ENCODE results near the gene EPB41. TPM values are rescaled to one million over a fixed set of nuclear protein-coding genes. Genes with fewer than 3 reads are reported as not detected.
A peak's percentile ranks its signal among the peaks of the same experiment; 100 is the strongest.

EPB41 gene
- total and polyA plus RNA-seq, 9 of the 15 experiments (the other 6 are each of a cell fraction or from before 2014, with no cell fraction given) = 3.7 to 213 (median 141) TPM

DNA sequence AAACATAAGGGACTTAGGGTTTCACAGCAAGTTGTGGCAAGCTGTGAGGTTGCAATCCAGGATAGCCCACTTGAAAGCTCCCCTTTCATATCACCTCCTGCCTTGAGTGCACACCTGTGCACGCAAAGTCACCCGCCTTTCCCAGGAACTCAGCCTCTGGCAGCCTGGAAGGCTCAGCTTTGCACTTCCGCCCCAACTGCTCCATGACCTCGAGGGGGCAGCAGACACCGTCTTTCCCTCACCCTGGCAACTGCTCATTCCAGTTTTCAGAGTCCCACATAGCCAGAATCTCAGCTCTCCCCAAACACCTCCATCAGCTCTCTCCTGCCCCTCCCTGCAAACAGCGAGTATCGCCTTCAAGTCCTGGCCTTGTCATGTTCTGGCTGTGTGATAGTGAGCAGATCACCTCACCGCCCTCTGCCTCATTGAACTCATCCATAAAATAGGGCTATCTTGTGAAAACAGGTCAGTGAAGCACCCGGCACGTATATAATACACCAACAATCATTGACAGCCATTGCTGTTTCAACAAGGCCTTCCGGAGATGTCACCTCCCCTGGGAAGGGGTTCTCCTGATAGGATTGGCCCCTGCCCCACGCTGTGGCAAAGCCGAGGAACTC lies 32.2 kb upstream of the EPB41 start (continued):
- TF ChIP-seq, protein P1, sequence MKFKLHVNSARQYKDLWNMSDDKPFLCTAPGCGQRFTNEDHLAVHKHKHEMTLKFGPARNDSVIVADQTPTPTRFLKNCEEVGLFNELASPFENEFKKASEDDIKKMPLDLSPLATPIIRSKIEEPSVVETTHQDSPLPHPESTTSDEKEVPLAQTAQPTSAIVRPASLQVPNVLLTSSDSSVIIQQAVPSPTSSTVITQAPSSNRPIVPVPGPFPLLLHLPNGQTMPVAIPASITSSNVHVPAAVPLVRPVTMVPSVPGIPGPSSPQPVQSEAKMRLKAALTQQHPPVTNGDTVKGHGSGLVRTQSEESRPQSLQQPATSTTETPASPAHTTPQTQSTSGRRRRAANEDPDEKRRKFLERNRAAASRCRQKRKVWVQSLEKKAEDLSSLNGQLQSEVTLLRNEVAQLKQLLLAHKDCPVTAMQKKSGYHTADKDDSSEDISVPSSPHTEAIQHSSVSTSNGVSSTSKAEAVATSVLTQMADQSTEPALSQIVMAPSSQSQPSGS (CRISPR knock-in tag; IDR thresholded peaks at IDR 0.05) = no peak
- TF ChIP-seq ZNF696 (CRISPR knock-in tag; conservative IDR thresholded peaks at IDR 0.05) (no peak), EHMT2 (IDR thresholded peaks at IDR 0.05) (peak; percentile 62; the same call in 1 of the 2 replicates), ASH1L (IDR thresholded peaks at IDR 0.05; ENCODE audit: borderline replicate concordance, low read depth, partially characterized antibody) (no peak), SMAD3 (CRISPR knock-in tag; conservative IDR thresholded peaks at IDR 0.05) (0 out of 2 replicates have a peak, but pooled peaks have one; percentile 3), PURB (CRISPR knock-in tag; IDR thresholded peaks at IDR 0.05; ENCODE audit: low read depth) (no peak), FOXJ3 (CRISPR knock-in tag; IDR thresholded peaks at IDR 0.05) (no peak), ZNF384 (IDR thresholded peaks at IDR 0.05; ENCODE audit: low read depth, low read length) (no peak), PRPF4 (IDR thresholded peaks at IDR 0.05; ENCODE audit: insufficient read depth, low read depth, low read length, poor library complexity, severe bottlenecking) (no peak), SAFB2 (IDR thresholded peaks at IDR 0.05; ENCODE audit: borderline replicate concordance, low read depth, low read length, severe bottlenecking) (no peak), NONO (IDR thresholded peaks at IDR 0.05; ENCODE audit: low read depth in 2 of 2, low read length in 1 of 2) (no peak), MYBL2 (IDR thresholded peaks at IDR 0.05; ENCODE audit: low read depth) (no peak), MYBL2 (CRISPR knock-in tag; IDR thresholded peaks at IDR 0.05; ENCODE audit: borderline replicate concordance) (no peak), ESRRB (CRISPR knock-in tag; IDR thresholded peaks at IDR 0.05; ENCODE audit: borderline replicate concordance) (no peak), U2AF2 (optimal IDR thresholded peaks at IDR 0.05; ENCODE audit: low read depth, low read length) (no peak), PHF8 (IDR thresholded peaks at IDR 0.05; ENCODE audit: borderline replicate concordance, low read length) (no peak)
- TF ChIP-seq, protein P2, sequence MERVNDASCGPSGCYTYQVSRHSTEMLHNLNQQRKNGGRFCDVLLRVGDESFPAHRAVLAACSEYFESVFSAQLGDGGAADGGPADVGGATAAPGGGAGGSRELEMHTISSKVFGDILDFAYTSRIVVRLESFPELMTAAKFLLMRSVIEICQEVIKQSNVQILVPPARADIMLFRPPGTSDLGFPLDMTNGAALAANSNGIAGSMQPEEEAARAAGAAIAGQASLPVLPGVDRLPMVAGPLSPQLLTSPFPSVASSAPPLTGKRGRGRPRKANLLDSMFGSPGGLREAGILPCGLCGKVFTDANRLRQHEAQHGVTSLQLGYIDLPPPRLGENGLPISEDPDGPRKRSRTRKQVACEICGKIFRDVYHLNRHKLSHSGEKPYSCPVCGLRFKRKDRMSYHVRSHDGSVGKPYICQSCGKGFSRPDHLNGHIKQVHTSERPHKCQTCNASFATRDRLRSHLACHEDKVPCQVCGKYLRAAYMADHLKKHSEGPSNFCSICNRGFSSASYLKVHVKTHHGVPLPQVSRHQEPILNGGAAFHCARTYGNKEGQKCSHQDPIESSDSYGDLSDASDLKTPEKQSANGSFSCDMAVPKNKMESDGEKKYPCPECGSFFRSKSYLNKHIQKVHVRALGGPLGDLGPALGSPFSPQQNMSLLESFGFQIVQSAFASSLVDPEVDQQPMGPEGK (CRISPR knock-in tag; IDR thresholded peaks at IDR 0.05; ENCODE audit: borderline replicate concordance) = no peak
- TF ChIP-seq, protein P3, sequence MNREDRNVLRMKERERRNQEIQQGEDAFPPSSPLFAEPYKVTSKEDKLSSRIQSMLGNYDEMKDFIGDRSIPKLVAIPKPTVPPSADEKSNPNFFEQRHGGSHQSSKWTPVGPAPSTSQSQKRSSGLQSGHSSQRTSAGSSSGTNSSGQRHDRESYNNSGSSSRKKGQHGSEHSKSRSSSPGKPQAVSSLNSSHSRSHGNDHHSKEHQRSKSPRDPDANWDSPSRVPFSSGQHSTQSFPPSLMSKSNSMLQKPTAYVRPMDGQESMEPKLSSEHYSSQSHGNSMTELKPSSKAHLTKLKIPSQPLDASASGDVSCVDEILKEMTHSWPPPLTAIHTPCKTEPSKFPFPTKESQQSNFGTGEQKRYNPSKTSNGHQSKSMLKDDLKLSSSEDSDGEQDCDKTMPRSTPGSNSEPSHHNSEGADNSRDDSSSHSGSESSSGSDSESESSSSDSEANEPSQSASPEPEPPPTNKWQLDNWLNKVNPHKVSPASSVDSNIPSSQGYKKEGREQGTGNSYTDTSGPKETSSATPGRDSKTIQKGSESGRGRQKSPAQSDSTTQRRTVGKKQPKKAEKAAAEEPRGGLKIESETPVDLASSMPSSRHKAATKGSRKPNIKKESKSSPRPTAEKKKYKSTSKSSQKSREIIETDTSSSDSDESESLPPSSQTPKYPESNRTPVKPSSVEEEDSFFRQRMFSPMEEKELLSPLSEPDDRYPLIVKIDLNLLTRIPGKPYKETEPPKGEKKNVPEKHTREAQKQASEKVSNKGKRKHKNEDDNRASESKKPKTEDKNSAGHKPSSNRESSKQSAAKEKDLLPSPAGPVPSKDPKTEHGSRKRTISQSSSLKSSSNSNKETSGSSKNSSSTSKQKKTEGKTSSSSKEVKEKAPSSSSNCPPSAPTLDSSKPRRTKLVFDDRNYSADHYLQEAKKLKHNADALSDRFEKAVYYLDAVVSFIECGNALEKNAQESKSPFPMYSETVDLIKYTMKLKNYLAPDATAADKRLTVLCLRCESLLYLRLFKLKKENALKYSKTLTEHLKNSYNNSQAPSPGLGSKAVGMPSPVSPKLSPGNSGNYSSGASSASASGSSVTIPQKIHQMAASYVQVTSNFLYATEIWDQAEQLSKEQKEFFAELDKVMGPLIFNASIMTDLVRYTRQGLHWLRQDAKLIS (CRISPR knock-in tag; IDR thresholded peaks at IDR 0.05) = no peak
